ENCODE results near the gene PCDHGB3. TPM values are rescaled to one million over a fixed set of nuclear protein-coding genes. Genes with fewer than 3 reads are reported as not detected.
"Not testable (repeated sequence)": the region's sequence is repeated elsewhere in the genome, so short reads cannot be mapped to it uniquely, and the experiment has no call there.

PCDHGB3 gene
- polyA plus RNA-seq (ENCODE audit: low read depth in 6 of 6): under 1 TPM in 1 of 6 donors, not detected in 5; 0.21 TPM

DNA sequence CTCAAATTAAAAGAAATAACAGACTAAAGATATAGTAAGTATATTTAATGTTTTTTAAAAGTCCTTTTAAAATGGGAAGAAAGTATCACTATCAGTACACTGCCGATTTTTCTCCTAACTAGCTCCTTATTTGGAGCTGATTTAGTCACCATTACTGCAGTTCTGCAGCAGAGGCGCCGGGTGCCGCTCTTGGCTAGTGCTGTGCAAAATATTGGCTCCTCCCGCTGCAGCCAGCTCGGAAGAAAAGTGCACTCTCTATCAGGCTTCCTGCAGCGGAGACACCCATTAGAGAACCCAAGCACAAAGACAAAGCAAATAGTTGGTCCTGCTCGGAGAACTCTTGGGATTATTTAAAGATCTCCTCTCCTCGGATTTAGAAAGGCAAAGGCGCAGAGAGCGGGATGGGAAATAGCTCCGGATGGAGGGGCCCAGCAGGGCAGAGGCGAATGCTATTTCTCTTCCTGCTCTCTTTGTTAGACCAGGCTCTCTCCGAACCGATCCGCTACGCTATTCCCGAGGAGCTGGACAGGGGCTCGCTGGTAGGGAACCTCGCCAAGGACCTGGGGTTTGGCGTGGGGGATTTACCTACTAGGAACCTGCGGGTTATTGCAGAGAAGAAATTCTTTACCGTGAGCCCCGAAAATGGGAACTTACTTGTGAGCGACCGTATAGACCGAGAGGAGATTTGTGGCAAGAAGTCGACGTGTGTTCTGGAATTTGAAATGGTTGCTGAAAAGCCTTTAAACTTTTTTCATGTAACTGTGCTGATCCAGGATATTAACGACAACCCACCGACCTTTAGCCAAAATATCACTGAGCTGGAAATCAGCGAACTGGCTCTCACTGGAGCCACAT is at the start of gene PCDHGB3:
PCDHGB3 (plus strand) TSS at position 249 of the 855 bp plus-strand sequence; CDS start at position 402, 153 bp downstream.
- Mint-ChIP-seq H3K27me3 (peaks cover 54 to 79% (median 67%) of the 10 kb centered on the region in 3 donors), H3K27ac (peak within 1 kb of the TSS in 2 of 6 donors; percentile 18 to 32), H3K9me3 (peaks cover 14 to 61% (median 44%) of the 10 kb centered on the region in 7 donors), H3K4me3 (peak within 1 kb of the TSS; percentile 44 to 85 (median 78)), H3K36me3 (peaks cover 4 to 37% of the 10 kb centered on the region in 2 donors), H3K4me1 (peaks cover 4 to 6% (median 6%) of the 10 kb centered on the region in 3 donors)
- ATAC-seq (ENCODE audit: low read depth in 2 of 2) (peak; percentile 56 to 70), DNase-seq (no peak)

DNA sequence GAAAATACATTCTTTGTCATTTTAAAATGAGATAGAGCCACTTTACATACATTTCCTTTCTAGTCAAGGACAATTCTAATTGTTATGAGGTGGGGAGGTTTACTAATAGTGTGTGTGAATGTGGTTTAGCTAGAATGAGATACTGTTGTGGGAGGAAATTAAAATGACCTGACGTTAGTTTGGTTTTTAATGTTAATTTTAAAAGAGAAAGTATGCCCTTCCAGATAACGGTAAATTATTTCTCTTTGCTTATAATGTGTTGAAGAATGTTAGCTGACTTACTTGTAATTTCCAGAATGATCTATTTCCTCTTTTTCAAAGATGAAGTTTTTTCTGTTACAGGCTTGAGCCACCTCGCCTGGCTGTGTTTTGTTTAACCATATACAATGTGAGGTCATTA is 47.8 kb upstream of the PCDHGB3 start:
- Mint-ChIP-seq H3K4me3 (peak overlapping the region in 5 of 8 donors; percentile 13 to 96 (median 93)), H3K4me1 (peaks cover 29 to 40% (median 39%) of the 10 kb centered on the region in 3 donors), H3K27ac (peak overlapping the region in 2 of 6 donors; percentile 41 to 100), H3K36me3 (peaks cover 32 to 37% of the 10 kb centered on the region in 2 donors), H3K27me3 (peaks cover 0 to 12% (median 11%) of the 10 kb centered on the region in 3 donors), H3K9me3 (peaks cover 10 to 72% (median 61%) of the 10 kb centered on the region in 7 donors)
- DNase-seq (no peak), ATAC-seq (ENCODE audit: low read depth in 2 of 2) (no peak)

DNA sequence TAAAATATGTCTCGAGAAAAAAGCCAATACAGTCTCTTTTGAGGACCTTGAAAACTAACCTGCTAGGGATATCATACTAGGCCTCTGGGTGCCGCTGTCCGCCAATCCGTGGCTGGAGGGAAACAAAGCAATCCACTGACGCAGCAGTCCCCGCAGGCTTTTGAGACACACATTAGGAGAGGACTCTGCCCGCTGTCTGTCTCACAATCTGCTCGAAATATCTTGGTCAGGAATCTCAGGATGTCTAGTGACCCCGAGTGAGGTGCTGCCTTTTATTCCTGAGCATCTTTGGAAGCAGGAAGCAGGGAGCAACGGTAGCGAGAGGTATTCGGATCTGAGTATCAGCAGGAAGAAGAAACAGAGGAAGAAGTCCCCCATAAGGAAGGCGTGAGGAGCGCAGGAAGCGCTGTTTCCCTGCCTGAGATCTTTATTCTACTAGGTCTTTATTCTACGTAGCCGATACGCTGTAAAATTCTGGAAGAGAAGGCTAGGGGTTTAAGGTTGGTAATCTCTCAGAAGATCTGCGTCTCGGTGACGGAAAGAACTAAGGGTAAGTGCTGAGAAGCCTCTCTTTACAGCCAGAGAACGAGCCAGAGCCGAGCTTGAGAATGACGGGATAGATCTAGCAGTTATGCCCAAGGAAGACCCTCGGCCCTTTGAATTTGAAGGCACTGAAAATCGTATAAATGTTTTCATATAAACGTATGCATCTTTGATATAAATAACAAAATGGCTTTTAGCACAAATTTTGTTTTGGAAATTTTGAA is 43.8 kb upstream of the PCDHGB3 start:
- peak; percentile 91 to 95 for ATAC-seq (ENCODE audit: low read depth in 2 of 2)
- H3K4me1 Mint-ChIP-seq: peaks cover 4 to 14% (median 11%) of the 10 kb centered on the region in 3 donors
- peak overlapping the region in 3 of 6 donors; percentile 51 to 80 (median 71) for H3K27ac Mint-ChIP-seq
- peaks cover 6 to 18% of the 10 kb centered on the region in 2 donors for H3K36me3 Mint-ChIP-seq
- peak; percentile 57 for DNase-seq
- peak overlapping the region; percentile 86 to 97 (median 92) for H3K4me3 Mint-ChIP-seq
- H3K9me3 Mint-ChIP-seq: peaks cover 5 to 76% (median 47%) of the 10 kb centered on the region in 7 donors
- peaks cover 27 to 43% (median 39%) of the 10 kb centered on the region in 3 donors for H3K27me3 Mint-ChIP-seq

DNA sequence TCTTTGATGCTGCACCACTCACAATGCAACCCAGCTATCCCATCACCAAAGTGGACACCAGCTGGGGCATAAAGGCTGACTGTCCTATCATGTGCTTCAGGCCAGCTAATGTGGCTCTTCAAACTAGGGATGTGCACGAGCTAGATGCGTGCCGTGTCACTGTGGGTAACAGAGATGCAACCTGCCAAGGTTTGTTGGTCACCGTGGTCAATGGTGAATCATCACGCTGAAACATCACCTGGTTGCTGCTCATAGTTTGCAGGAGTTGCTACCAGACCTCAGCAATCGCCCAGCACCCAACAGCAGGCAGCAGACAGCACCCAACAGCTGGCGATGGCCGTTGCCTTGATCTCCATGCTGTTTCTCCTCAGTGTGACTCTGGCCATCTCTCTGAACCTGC is 41.8 kb upstream of the PCDHGB3 start:
- DNase-seq (no peak), ATAC-seq (ENCODE audit: low read depth in 2 of 2) (no peak)
- Mint-ChIP-seq H3K4me1 (peaks cover 4 to 11% (median 11%) of the 10 kb centered on the region in 3 donors), H3K36me3 (peaks cover 14 to 23% of the 10 kb centered on the region in 2 donors), H3K4me3 (peak overlapping the region in 1 of 8 donors; percentile 12), H3K27ac (no peak overlapping the region), H3K9me3 (peaks cover 5 to 76% (median 54%) of the 10 kb centered on the region in 7 donors), H3K27me3 (peaks cover 45 to 61% (median 53%) of the 10 kb centered on the region in 3 donors)

DNA sequence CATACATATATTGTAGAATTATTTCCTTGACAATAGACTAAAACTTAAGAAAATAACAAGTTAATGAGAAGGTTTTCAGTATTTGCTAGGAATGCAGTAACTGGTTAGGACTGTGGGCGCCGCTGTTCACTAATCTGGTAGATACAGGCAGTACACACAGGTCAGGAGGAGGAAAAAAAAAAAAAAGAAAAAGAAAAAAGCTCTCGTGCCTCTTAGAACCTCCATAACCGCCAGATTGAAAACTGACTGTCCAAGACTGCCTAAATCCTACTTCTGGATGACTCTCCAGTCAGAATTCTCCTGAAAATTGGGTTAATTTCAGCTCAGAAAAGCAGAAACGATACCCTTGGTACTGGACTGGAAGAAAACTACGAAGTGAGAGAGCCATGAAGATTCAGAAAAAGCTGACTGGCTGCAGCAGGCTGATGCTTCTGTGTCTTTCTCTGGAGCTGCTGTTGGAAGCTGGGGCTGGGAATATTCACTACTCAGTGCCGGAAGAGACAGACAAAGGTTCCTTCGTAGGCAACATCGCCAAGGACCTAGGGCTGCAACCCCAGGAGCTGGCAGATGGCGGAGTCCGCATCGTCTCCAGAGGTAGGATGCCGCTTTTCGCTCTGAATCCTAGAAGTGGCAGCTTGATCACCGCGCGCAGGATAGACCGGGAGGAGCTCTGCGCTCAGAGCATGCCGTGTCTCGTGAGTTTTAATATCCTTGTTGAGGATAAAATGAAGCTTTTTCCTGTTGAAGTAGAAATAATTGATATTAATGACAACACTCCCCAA is 39.6 kb upstream of the PCDHGB3 start, which contains the start of gene PCDHGA1:
PCDHGA1 (plus strand) TSS at position 216 of the 782 bp plus-strand sequence.
- DNase-seq: no peak
- peak in 1 of 2 donors; percentile 33 for ATAC-seq (ENCODE audit: low read depth in 2 of 2)
- H3K36me3 Mint-ChIP-seq: peaks cover 24 to 30% of the 10 kb centered on the region in 2 donors
- peak within 1 kb of the TSS in 6 of 8 donors; percentile 5 to 70 (median 21) for H3K4me3 Mint-ChIP-seq
- H3K27ac Mint-ChIP-seq: no peak within 1 kb of the TSS
- H3K9me3 Mint-ChIP-seq: peaks cover 9 to 93% (median 69%) of the 10 kb centered on the region in 7 donors
- H3K4me1 Mint-ChIP-seq: peaks cover 4 to 11% (median 11%) of the 10 kb centered on the region in 3 donors
- peaks cover 66 to 84% (median 72%) of the 10 kb centered on the region in 3 donors for H3K27me3 Mint-ChIP-seq

DNA sequence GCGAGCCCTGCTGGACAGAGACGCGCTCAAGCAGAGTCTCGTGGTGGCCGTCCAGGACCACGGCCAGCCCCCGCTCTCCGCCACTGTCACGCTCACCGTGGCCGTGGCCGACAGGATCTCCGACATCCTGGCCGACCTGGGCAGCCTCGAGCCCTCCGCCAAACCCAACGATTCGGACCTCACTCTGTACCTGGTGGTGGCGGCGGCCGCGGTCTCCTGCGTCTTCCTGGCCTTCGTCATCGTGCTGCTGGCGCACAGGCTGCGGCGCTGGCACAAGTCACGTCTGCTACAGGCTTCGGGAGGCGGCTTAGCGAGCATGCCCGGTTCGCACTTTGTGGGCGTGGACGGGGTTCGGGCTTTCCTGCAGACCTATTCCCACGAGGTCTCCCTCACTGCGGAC is 37.5 kb upstream of the PCDHGB3 start:
- not testable (repeated sequence) for ATAC-seq (ENCODE audit: low read depth in 2 of 2); H3K27ac Mint-ChIP-seq; DNase-seq; H3K4me1 Mint-ChIP-seq; H3K4me3 Mint-ChIP-seq
- Mint-ChIP-seq H3K36me3 (peaks cover 14 to 30% of the 10 kb centered on the region in 2 donors), H3K27me3 (peaks cover 75 to 90% (median 85%) of the 10 kb centered on the region in 3 donors), H3K9me3 (peaks cover 9 to 93% (median 75%) of the 10 kb centered on the region in 7 donors)

DNA sequence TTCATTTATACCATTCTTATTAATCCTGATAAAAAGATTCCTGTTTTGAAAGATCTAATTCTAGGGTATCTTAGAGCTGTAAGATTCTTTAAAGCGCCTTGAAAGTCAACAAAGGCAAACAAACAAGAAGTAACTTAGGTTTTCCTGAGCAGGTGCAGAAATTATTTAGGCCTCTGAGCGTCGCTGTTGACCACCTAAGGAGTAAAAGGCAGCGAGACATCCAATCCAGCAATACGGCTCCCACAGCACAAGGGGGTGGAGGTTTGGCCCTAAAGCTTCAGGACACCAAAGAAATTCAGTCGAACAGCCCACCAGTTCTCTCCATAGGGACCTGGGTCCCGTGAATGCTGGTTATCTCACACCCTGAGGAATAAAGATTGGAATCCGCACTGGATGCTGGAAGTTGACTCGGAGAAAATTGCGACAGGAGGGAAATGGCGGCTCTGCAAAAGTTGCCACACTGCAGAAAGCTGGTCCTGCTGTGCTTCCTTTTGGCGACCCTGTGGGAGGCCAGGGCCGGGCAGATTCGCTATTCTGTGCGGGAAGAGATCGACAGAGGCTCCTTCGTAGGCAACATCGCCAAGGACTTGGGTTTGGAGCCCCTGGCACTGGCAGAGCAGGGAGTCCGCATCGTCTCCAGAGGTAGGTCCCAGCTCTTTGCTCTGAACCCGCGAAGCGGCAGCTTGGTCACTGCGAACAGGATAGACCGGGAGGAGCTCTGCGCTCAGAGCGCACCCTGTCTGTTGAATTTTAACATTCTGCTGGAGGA is 31.3 kb upstream of the PCDHGB3 start, which contains the start of gene PCDHGA2:
PCDHGA2 (plus strand) TSS at position 223 of the 769 bp plus-strand sequence.
- no peak for ATAC-seq (ENCODE audit: low read depth in 2 of 2)
- peak within 1 kb of the TSS in 1 of 6 donors; percentile 69 for H3K27ac Mint-ChIP-seq
- H3K36me3 Mint-ChIP-seq: peaks cover 9 to 31% of the 10 kb centered on the region in 2 donors
- peaks cover 76 to 92% (median 87%) of the 10 kb centered on the region in 3 donors for H3K27me3 Mint-ChIP-seq
- peaks cover 0 to 3% (median 0%) of the 10 kb centered on the region in 3 donors for H3K4me1 Mint-ChIP-seq
- H3K4me3 Mint-ChIP-seq: peak within 1 kb of the TSS in 2 of 8 donors; percentile 8 to 65
- DNase-seq: no peak
- peaks cover 19 to 92% (median 70%) of the 10 kb centered on the region in 7 donors for H3K9me3 Mint-ChIP-seq

DNA sequence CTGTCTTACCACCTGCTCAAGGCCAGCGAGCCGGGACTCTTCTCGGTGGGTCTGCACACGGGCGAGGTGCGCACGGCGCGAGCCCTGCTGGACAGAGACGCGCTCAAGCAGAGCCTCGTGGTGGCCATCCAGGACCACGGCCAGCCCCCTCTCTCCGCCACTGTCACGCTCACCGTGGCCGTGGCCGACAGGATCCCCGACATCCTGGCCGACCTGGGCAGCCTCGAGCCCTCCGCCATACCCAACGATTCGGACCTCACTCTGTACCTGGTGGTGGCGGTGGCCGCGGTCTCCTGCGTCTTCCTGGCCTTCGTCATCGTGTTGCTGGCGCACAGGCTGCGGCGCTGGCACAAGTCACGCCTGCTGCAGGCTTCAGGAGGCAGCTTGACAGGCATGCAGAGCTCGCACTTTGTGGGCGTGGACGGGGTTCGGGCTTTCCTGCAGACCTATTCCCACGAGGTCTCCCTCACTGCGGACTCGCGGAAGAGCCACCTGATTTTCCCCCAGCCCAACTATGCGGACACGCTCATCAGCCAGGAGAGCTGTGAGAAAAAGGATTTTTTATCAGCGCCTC is 29.2 kb upstream of the PCDHGB3 start:
- peaks cover 67 to 89% (median 87%) of the 10 kb centered on the region in 3 donors for H3K27me3 Mint-ChIP-seq
- not testable (repeated sequence) for H3K4me3 Mint-ChIP-seq; H3K4me1 Mint-ChIP-seq; DNase-seq; ATAC-seq (ENCODE audit: low read depth in 2 of 2); H3K27ac Mint-ChIP-seq
- H3K9me3 Mint-ChIP-seq: peaks cover 20 to 89% (median 65%) of the 10 kb centered on the region in 7 donors
- peaks cover 15 to 28% of the 10 kb centered on the region in 2 donors for H3K36me3 Mint-ChIP-seq

DNA sequence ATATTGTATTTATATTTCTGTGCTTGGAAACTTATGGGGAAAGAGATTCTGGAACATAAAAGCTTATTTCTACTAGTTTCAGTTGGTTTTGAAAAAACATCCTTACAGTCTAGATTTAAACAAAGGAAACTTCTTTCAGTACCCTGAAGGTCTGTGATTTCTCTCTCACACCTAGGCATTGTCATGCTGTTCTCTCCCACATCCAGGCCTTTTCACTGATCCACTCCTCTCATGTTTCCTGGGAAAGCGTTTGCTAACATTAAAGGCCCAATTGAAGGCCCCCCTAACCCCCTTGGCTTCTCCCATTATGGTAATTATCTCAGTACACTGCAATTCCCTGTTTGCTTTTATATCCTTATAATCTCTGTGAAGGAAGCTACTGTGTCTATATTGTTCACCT is 27.3 kb upstream of the PCDHGB3 start:
- Mint-ChIP-seq H3K4me1 (peaks cover 0 to 4% (median 0%) of the 10 kb centered on the region in 3 donors), H3K9me3 (peaks cover 23 to 84% (median 54%) of the 10 kb centered on the region in 7 donors), H3K4me3 (no peak overlapping the region), H3K27me3 (peaks cover 58 to 87% (median 84%) of the 10 kb centered on the region in 3 donors), H3K27ac (no peak overlapping the region), H3K36me3 (peaks cover 14 to 38% of the 10 kb centered on the region in 2 donors)
- DNase-seq (no peak), ATAC-seq (ENCODE audit: low read depth in 2 of 2) (no peak)

DNA sequence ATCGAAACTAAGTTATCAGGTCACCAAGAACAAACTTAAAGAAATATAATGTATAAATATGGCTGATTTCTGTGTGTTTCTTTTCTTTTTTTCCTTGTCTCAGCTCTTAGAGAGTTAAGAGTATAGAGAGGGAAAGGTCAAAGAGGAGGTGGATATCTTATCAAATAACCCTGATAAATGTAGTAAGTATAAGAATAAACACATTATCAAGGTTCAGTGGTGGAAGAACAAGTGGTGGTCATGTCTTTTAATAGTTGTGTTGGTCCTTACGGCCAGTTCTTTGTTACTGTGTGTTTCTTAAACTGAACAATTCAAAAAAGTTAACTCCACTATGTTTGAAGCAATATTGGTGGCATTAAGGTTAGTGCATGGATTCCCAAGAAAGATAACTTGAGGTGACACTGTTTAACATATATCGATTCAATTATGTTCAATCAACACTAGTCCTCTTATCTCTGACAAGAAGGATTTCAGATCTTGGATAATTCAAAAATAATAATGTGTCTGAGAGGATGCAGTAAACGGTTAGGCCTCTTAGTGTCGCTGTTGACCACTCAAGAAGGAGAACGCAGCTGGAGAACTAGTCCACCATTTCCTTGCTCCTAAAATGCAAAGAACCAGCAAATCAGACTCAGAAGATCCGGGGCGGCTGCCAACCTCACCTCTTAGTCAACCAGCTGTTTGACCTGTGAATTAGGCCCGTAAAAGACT is 26.6 kb upstream of the PCDHGB3 start, which contains the start of gene PCDHGA3:
PCDHGA3 (plus strand) TSS at position 588 of the 711 bp plus-strand sequence. CDS start 205 bp downstream, outside the sequence.
- Mint-ChIP-seq H3K4me3 (peak within 1 kb of the TSS in 5 of 8 donors; percentile 22 to 56 (median 37)), H3K36me3 (peaks cover 8 to 33% of the 10 kb centered on the region in 2 donors), H3K4me1 (peaks cover 0 to 4% (median 0%) of the 10 kb centered on the region in 3 donors), H3K27ac (peak within 1 kb of the TSS in 1 of 6 donors; percentile 59), H3K27me3 (peaks cover 57 to 84% (median 84%) of the 10 kb centered on the region in 3 donors), H3K9me3 (peaks cover 19 to 84% (median 48%) of the 10 kb centered on the region in 7 donors)
- DNase-seq (no peak), ATAC-seq (ENCODE audit: low read depth in 2 of 2) (no peak)
